H1 (cell line): Measurements from ENCODE around the gene FSTL4. TPM values are rescaled to one million over a fixed set of nuclear protein-coding genes. Genes with fewer than 3 reads are reported as not detected.

Source experiments
- CTCF ChIA-PET: fragments of 300-600 bp; sonication (Branson Sonifier 250); formaldehyde crosslinking; loops from one replicate; lab custom pipeline; 2021; ENCODE audit not compliant: partially characterized antibody; lab: Charles Lee
- POLR2A ChIA-PET: fragments of 300-600 bp; sonication (Branson Sonifier 250); formaldehyde crosslinking; loops from one replicate; lab custom pipeline; 2021; ENCODE audit warnings: inconsistent platforms; ENCODE audit not compliant: partially characterized antibody; lab: Charles Lee
- DNase-seq, 2 experiments: peaks; one replicate each; pipeline versions ENCODE4 v3.0.0 to v3.0.0-alpha.2; 2010 to 2022; ENCODE audit warnings: low spot score in 2 of 2, low read depth in 1 of 2, mixed read lengths in 1 of 2
- FAIRE-seq: peaks from 2 replicates; lab custom pipeline; 2011; peaks lifted over from hg19 to GRCh38; lab: Jason Lieb, UNC
- H2AFZ ChIP-seq: 2 replicates; pipeline ENCODE4 v1.8.1; 2012; ENCODE audit warnings: low read length, inconsistent platforms
- H2AK5ac ChIP-seq: 2 replicates; pipeline ENCODE4 v1.6.1; 2013; ENCODE audit warnings: low read depth, low read length
- H2BK120ac ChIP-seq: replicated peaks from 2 replicates; pipeline ENCODE3; 2013; ENCODE audit warnings: low read depth, low read length, inconsistent platforms
- H2BK12ac ChIP-seq: 2 replicates; pipeline ENCODE4 v1.6.1; 2013; ENCODE audit warnings: low read depth, low read length
- H2BK15ac ChIP-seq: 2 replicates; pipeline ENCODE4 v1.6.1; 2013; ENCODE audit warnings: low read length
- H2BK20ac ChIP-seq: 2 replicates; pipeline ENCODE4 v1.6.1; 2013; ENCODE audit warnings: low read length
- H2BK5ac ChIP-seq: 2 replicates; pipeline ENCODE4 v1.6.1; 2013; ENCODE audit warnings: low read depth, low read length
- H3K14ac ChIP-seq: 2 replicates; pipeline ENCODE4 v1.6.1; 2013; ENCODE audit warnings: inconsistent platforms; ENCODE audit not compliant: insufficient read length
- H3K18ac ChIP-seq: 2 replicates; pipeline ENCODE4 v1.6.1; 2013; ENCODE audit warnings: low read length; ENCODE audit errors: extremely low read depth
- H3K23ac ChIP-seq: 2 replicates; pipeline ENCODE4 v1.6.1; 2013; ENCODE audit warnings: inconsistent platforms; ENCODE audit not compliant: insufficient read length
- H3K23me2 ChIP-seq: 2 replicates; pipeline ENCODE4 v1.6.1; 2013; ENCODE audit warnings: low read depth, low read length
- H3K27ac ChIP-seq: 2 replicates; pipeline ENCODE4 v1.6.1; 2011; ENCODE audit warnings: low read depth, low read length, inconsistent platforms
- H3K27me3 ChIP-seq, 4 experiments: replicated peaks in 1 of 4; 1 replicate in 1 of 4; 2 replicates in 3 of 4; pipeline versions ENCODE4 v1.6.1 to v1.8.1; 2011 to 2013; ENCODE audit warnings: low read length in 3 of 4, mild to moderate bottlenecking in 3 of 4, inconsistent platforms in 2 of 4, mixed read lengths in 2 of 4, moderate library complexity in 1 of 4; ENCODE audit not compliant: control insufficient read depth in 3 of 4, insufficient read depth in 3 of 4; ENCODE audit errors: extremely low read depth in 1 of 4
- H3K36me3 ChIP-seq, 4 experiments: 2 replicates each; pipeline versions ENCODE4 v1.6.1 to v1.8.1; 2011 to 2013; ENCODE audit warnings: mild to moderate bottlenecking in 4 of 4, low read length in 3 of 4, moderate library complexity in 2 of 4, control low read depth in 1 of 4, inconsistent platforms in 1 of 4; ENCODE audit not compliant: insufficient read depth in 4 of 4, control insufficient read depth in 2 of 4
- H3K4ac ChIP-seq: replicated peaks from 2 replicates; pipeline ENCODE3; 2013; ENCODE audit warnings: low read length, low read depth, mixed read lengths, inconsistent platforms; ENCODE audit not compliant: insufficient read length
- H3K4me1 ChIP-seq, 4 experiments: replicated peaks in 1 of 4; 1 replicate in 1 of 4; 2 replicates in 3 of 4; pipeline versions ENCODE4 v1.6.1 to v1.8.1; 2011 to 2013; ENCODE audit warnings: low read length in 3 of 4, inconsistent platforms in 2 of 4, mixed read lengths in 1 of 4; ENCODE audit not compliant: insufficient read depth in 4 of 4, control insufficient read depth in 3 of 4
- H3K4me2 ChIP-seq, 2 experiments: 2 replicates each; pipeline versions ENCODE4 v1.6.1 to v1.8.1; 2011 to 2013; ENCODE audit warnings: low read depth in 2 of 2, low read length in 2 of 2, control low read depth in 1 of 2, inconsistent platforms in 1 of 2, mild to moderate bottlenecking in 1 of 2; ENCODE audit not compliant: insufficient read depth in 1 of 2
- H3K4me3 ChIP-seq, 4 experiments: fragments of 200-600, 300-600 bp in 1 of 4; sonication (generic), shearing (Covaris generic), sonication (Bioruptor Twin) in 1 of 4; 2 replicates each; pipeline versions ENCODE4 v1.5.1 to v1.8.1; 2011 to 2016; ENCODE audit warnings: low read length in 4 of 4, low read depth in 3 of 4, control low read depth in 2 of 4, inconsistent platforms in 2 of 4, mild to moderate bottlenecking in 2 of 4, mixed read lengths in 1 of 4, moderate library complexity in 1 of 4; ENCODE audit not compliant: insufficient read depth in 2 of 4; ENCODE audit errors: extremely low read depth in 1 of 4
- H3K56ac ChIP-seq: replicated peaks from 2 replicates; pipeline ENCODE3; 2013; ENCODE audit warnings: low read depth, mild to moderate bottlenecking, mixed read lengths, low read length, inconsistent platforms; ENCODE audit not compliant: insufficient read length
- H3K79me1 ChIP-seq: 2 replicates; pipeline ENCODE4 v1.6.1; 2013; ENCODE audit warnings: low read depth, low read length, control low read depth
- H3K79me2 ChIP-seq, 2 experiments: 2 replicates each; pipeline versions ENCODE4 v1.6.1 to v1.8.1; 2012 to 2013; ENCODE audit warnings: low read length in 2 of 2, mild to moderate bottlenecking in 2 of 2, inconsistent platforms in 1 of 2; ENCODE audit not compliant: insufficient read depth in 2 of 2, control insufficient read depth in 1 of 2
- H3K9ac ChIP-seq, 4 experiments: replicated peaks in 1 of 4; 1 replicate in 1 of 4; 2 replicates in 3 of 4; pipeline versions ENCODE4 v1.6.1 to v1.8.1; 2011 to 2013; ENCODE audit warnings: low read depth in 3 of 4, low read length in 3 of 4, control low read depth in 2 of 4, mild to moderate bottlenecking in 2 of 4, moderate library complexity in 2 of 4, inconsistent platforms in 1 of 4; ENCODE audit errors: extremely low read depth in 1 of 4
- H3K9me3 ChIP-seq, 2 experiments: 2 replicates each; pipeline versions ENCODE4 v1.6.1 to v1.8.1; 2012 to 2013; ENCODE audit warnings: mild to moderate bottlenecking in 2 of 2, moderate library complexity in 2 of 2, control low read depth in 1 of 2, inconsistent platforms in 1 of 2, low read depth in 1 of 2, low read length in 1 of 2, mixed read lengths in 1 of 2; ENCODE audit not compliant: insufficient read depth in 2 of 2
- H4K20me1 ChIP-seq, 2 experiments: replicated peaks in 1 of 2; 2 replicates each; pipeline versions ENCODE3 to v1.8.1; 2011 to 2013; ENCODE audit warnings: inconsistent platforms in 2 of 2, low read length in 2 of 2, mild to moderate bottlenecking in 1 of 2; ENCODE audit not compliant: insufficient read depth in 2 of 2, control insufficient read depth in 1 of 2
- H4K5ac ChIP-seq: 2 replicates; pipeline ENCODE4 v1.6.1; 2013; ENCODE audit warnings: low read length, low read depth, mixed read lengths, inconsistent platforms; ENCODE audit not compliant: insufficient read length
- H4K8ac ChIP-seq: 2 replicates; pipeline ENCODE4 v1.8.0; 2013; ENCODE audit warnings: mild to moderate bottlenecking, moderate library complexity, low read length, inconsistent platforms; ENCODE audit not compliant: insufficient read depth; ENCODE audit errors: extremely low read depth
- H4K91ac ChIP-seq: replicated peaks from 2 replicates; pipeline ENCODE3; 2013; ENCODE audit warnings: low read length, mixed read lengths, inconsistent platforms; ENCODE audit not compliant: insufficient read length
- KDM4A ChIP-seq: IDR thresholded peaks from one replicate; pipeline ENCODE4 v1.7.1; 2012; ENCODE audit warnings: low read depth, mild to moderate bottlenecking, moderate library complexity, low read length, inconsistent platforms; ENCODE audit not compliant: severe bottlenecking
- RBBP5 ChIP-seq: IDR thresholded peaks from 2 replicates; pipeline ENCODE4 v1.7.1; 2012; ENCODE audit warnings: low read depth, mild to moderate bottlenecking, inconsistent platforms, low read length, moderate library complexity, borderline replicate concordance
- WGBS, 2 experiments: shearing (Covaris generic) in 1 of 2; methylation state at CpG; one replicate each; pipeline versions ENCODE4 v1.1.6 to v1.1.7; 2013 to 2015; ENCODE audit warnings: low lambda C conversion rate in 2 of 2, mixed read lengths in 2 of 2, inconsistent platforms in 1 of 2, low coverage in 1 of 2, missing lambda C conversion rate in 1 of 2; ENCODE audit not compliant: insufficient replicate concordance in 2 of 2, insufficient coverage in 1 of 2, insufficient read length in 1 of 2; ENCODE audit errors: extremely low coverage in 1 of 2, missing lambda C conversion rate in 1 of 2; 5-methylcytosine and 5-hydroxymethylcytosine counted together
- polyA plus RNA-seq, 7 experiments: library from polyadenylated mRNA; depleted of rRNA in 3 of 7; stranded (reverse) in 5 of 7; unstranded in 2 of 7; fragments of >200 nt in 5 of 7; fragments of 200-250 nt in 2 of 7; gene quantifications; 1 replicate in 5 of 7; 2 replicates in 1 of 7; 4 replicates in 1 of 7; pipeline versions ENCODE4 v1.2.1 to v1.2.3, GENCODE V29; 2011 to 2013; ENCODE audit warnings: missing spikeins in 2 of 7, mixed read lengths in 2 of 7
- total RNA-seq: library from RNA; stranded (reverse); fragmentation: NEBNext Ultra II Directional; extraction: Animal tissue kit (Norgen Biotek cat#: 25700); gene quantifications from 2 replicates; pipeline ENCODE4 v1.2.1, GENCODE V29; 2021

Gene FSTL4
- total and polyA plus RNA-seq, 2 of the 8 experiments (the other 6 are each of a cell fraction or from before 2014, with no cell fraction given) = 3.1 to 4.1 TPM

- Histone ChIP-seq H2AFZ (no peak overlapping the region), H3K4me2 (no peak overlapping the region), H3K14ac (no peak overlapping the region), H3K36me3 (no peaks in the 10 kb centered on the region; a peak in 1 of 8 replicates), H3K4ac (no peak overlapping the region), H2BK20ac (no peak overlapping the region), H3K23ac (no peak overlapping the region), H4K91ac (no peak overlapping the region), H4K20me1 (no peaks in the 10 kb centered on the region), H3K4me1 (peaks cover 0 to 1% (median 0%) of the 10 kb centered on the region in 4 experiments; a peak in 1 of 7 replicates), H2BK15ac (no peak overlapping the region), H3K79me2 (no peaks in the 10 kb centered on the region), H3K27me3 (no peaks in the 10 kb centered on the region), H3K79me1 (no peaks in the 10 kb centered on the region), H2AK5ac (no peak overlapping the region), H3K56ac (no peak overlapping the region), H3K23me2 (no peaks in the 10 kb centered on the region), H3K27ac (no peak overlapping the region), H3K9ac (no peak overlapping the region), H4K8ac (no peak overlapping the region), H3K9me3 (no peaks in the 10 kb centered on the region), H3K4me3 (no peak overlapping the region), H2BK5ac (no peak overlapping the region), H4K5ac (no peak overlapping the region), H2BK120ac (no peak overlapping the region), H2BK12ac (no peak overlapping the region), H3K18ac (no peak overlapping the region)
- POLR2A ChIA-PET = no interaction called here
- no peak for FAIRE-seq
- no peak for DNase-seq
- 74% methylated on average over 9 of the region's 9 CpGs; no CpG with 5 or more reads in 1 of the 2 experiments for WGBS, 2 experiments
- CTCF ChIA-PET = interaction anchor here (0.7 to 1.5 kb wide), 5 partner anchors 10 to 120 kb away, joined by 3 to 5 read pairs (median 3); no protein-coding TSS in a partner anchor
- TF ChIP-seq KDM4A (no peak), RBBP5 (no peak)
These were observed 381.3 kb downstream of the FSTL4 start for GRCh38 chr5:133230823-133231578.
